ENCODE results near the gene ARNT2.

DNA sequence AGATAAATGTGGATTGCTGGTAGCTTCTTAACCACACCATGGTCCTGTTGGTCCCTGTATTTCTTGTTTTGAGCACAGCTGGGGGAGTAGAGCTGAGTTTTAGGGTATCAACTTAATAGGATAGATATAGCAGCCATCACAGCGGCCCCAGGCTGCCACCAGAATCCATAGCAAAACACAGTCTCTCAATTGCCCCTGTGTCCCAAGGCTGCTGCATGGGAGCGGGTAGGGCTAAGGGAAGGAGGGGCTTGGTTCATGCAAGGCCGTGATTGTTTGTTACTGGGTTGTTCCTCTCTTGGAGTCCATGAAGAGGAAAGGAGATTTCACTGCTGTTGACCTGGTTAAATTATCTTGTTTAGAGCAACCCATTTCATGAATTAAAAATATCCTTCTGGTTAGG is 22.1 kb downstream of the ARNT2 start:
- no peak for TF ChIP-seq CTCF (IDR thresholded peaks at IDR 0.05)
- no peak for TF ChIP-seq REST (IDR thresholded peaks at IDR 0.05; ENCODE audit: insufficient read depth in 1 of 2, low read depth in 2 of 2, low read length in 1 of 2)
- TF ChIP-seq POLR2AphosphoS5 (IDR thresholded peaks at IDR 0.05; ENCODE audit: low read depth, low read length) = no peak
- TF ChIP-seq SIN3A (IDR thresholded peaks at IDR 0.05; ENCODE audit: borderline replicate concordance, insufficient read depth, low read depth, low read length) = no peak
- TF ChIP-seq TCF7L2 (IDR thresholded peaks at IDR 0.05; ENCODE audit: low read depth, low read length) = no peak
